Measurements from ENCODE around the gene UNC5A. TPM values are rescaled to one million over a fixed set of nuclear protein-coding genes. Genes with fewer than 3 reads are reported as not detected.

The UNC5A gene
- total RNA-seq, 2 experiments from 2014 or later: not detected

GRCh38 chr5:176780176-176781053, 29.9 kb upstream of the UNC5A start:
- ChIA-PET CTCF (no interaction called here), POLR2A (no interaction called here)

GRCh38 chr5:176781054-176781375, 29.3 kb upstream of the UNC5A start:
- ChIA-PET CTCF (no interaction called here), POLR2A (no interaction called here)

GRCh38 chr5:176781638-176782570, 28.5 kb upstream of the UNC5A start:
- POLR2A ChIA-PET: no interaction called here
- CTCF ChIA-PET: no interaction called here

GRCh38 chr5:176784218-176785165, 25.9 kb upstream of the UNC5A start:
- ChIA-PET POLR2A (no interaction called here), CTCF (no interaction called here)

- ChIA-PET CTCF (no interaction called here), POLR2A (no interaction called here)
These were observed 24.9 kb upstream of the UNC5A start for GRCh38 chr5:176785184-176786145.

- CTCF ChIA-PET: no interaction called here
- POLR2A ChIA-PET: no interaction called here
These were observed 22.7 kb upstream of the UNC5A start for GRCh38 chr5:176787676-176788075.

- CTCF ChIA-PET: no interaction called here
- POLR2A ChIA-PET: no interaction called here
These were observed 22.3 kb upstream of the UNC5A start for GRCh38 chr5:176788091-176788490.

- ChIA-PET CTCF (interaction anchor here (0.5 kb wide), 1 partner anchor 429 kb away, joined by 3 read pairs; no protein-coding TSS in a partner anchor), POLR2A (no interaction called here)
These were observed 21.2 kb upstream of the UNC5A start for GRCh38 chr5:176788941-176789872.

GRCh38 chr5:176789873-176790615, 20.3 kb upstream of the UNC5A start:
- ChIA-PET POLR2A (no interaction called here), CTCF (no interaction called here)

- ChIA-PET POLR2A (no interaction called here), CTCF (no interaction called here)
These were observed 19.4 kb upstream of the UNC5A start for GRCh38 chr5:176790941-176791340.

- ChIA-PET POLR2A (no interaction called here), CTCF (no interaction called here)
These were observed 17.6 kb upstream of the UNC5A start for GRCh38 chr5:176792655-176793342.

- POLR2A ChIA-PET: no interaction called here
- CTCF ChIA-PET: no interaction called here
These were observed 17.0 kb upstream of the UNC5A start for GRCh38 chr5:176793343-176793699.

- CTCF ChIA-PET: no interaction called here
These were observed 16.6 kb upstream of the UNC5A start for GRCh38 chr5:176793736-176794135.

GRCh38 chr5:176794509-176794908, 15.8 kb upstream of the UNC5A start:
- CTCF ChIA-PET: no interaction called here
- POLR2A ChIA-PET: no interaction called here

More at GRCh38 chr5:176793736-176794135, 16.6 kb upstream of the UNC5A start:
- POLR2A ChIA-PET: no interaction called here

GRCh38 chr5:176796411-176796810, 13.9 kb upstream of the UNC5A start:
- ChIA-PET CTCF (no interaction called here), POLR2A (no interaction called here)

GRCh38 chr5:176796970-176797369, 13.4 kb upstream of the UNC5A start:
- ChIA-PET POLR2A (no interaction called here), CTCF (no interaction called here)
